Stomach (tissue), 4 donors: ENCODE data around the gene DNASE1L2.
A peak's percentile ranks its signal among the peaks of the same experiment; 100 is the strongest.

ENCODE experiments used
- CTCF ChIP-seq, 7 experiments: fragments of 450-650 bp in 4 of 7; fragments of 200-600 bp in 3 of 7; sonication (generic) in 3 of 7; IDR thresholded peaks; one replicate each; pipeline ENCODE4 v1.5.1; 2016 to 2019; ENCODE audit warnings: antibody characterized with exemption in 7 of 7, control low read depth in 2 of 7, mild to moderate bottlenecking in 1 of 7
- EP300 ChIP-seq: sonication (generic); formaldehyde crosslinking; IDR thresholded peaks from one replicate; pipeline ENCODE4 v1.6.1; 2017; ENCODE audit warnings: antibody characterized with exemption
- POLR2A ChIP-seq, 4 donors: fragments of 450-650 bp; IDR thresholded peaks; one replicate each; pipeline ENCODE4 v1.6.1; 2016; ENCODE audit warnings: antibody characterized with exemption in 4 of 4, control low read depth in 2 of 4, mild to moderate bottlenecking in 1 of 4, moderate library complexity in 1 of 4
- POLR2AphosphoS5 ChIP-seq, 3 donors: sonication (generic); formaldehyde crosslinking; IDR thresholded peaks; one replicate each; pipeline ENCODE4 v1.6.1; 2016; ENCODE audit warnings: antibody characterized with exemption in 3 of 3

- TF ChIP-seq EP300 = no peak
- peak in 6 of 7 experiments; percentile 10 to 83 (median 70) for TF ChIP-seq CTCF (IDR thresholded peaks at IDR 0.05)
- TF ChIP-seq POLR2AphosphoS5 (IDR thresholded peaks at IDR 0.05) = peak; percentile 79 to 95 (median 87)
- TF ChIP-seq POLR2A (IDR thresholded peaks at IDR 0.05) = peak in 1 of 4 donors; percentile 36
Measured at GRCh38 chr16:2251296-2252111, 15.3 kb downstream of the DNASE1L2 start, which contains the start of gene ECI1.
